DOHH2 (cell line): ENCODE data around the gene CIT.

Experiments
- H3F3A ChIP-seq: fragments of 200-600 bp; sonication (generic), shearing (Covaris generic); 2 replicates; pipeline ENCODE4 v1.6.0; 2016; ENCODE audit warnings: antibody characterized with exemption, mild to moderate bottlenecking; ENCODE audit not compliant: control insufficient read depth, insufficient read depth
- H3K27ac ChIP-seq: fragments of 200-600 bp; sonication (generic); 2 replicates; pipeline ENCODE4 v1.5.1; 2014; ENCODE audit warnings: low read depth, mild to moderate bottlenecking, low read length, moderate library complexity
- H3K27me3 ChIP-seq: fragments of 200-600 bp; sonication (generic); 2 replicates; pipeline ENCODE4 v1.6.1; 2014; ENCODE audit warnings: mild to moderate bottlenecking, low read length, mixed read lengths; ENCODE audit not compliant: control insufficient read depth
- H3K36me3 ChIP-seq: fragments of 200-600 bp; sonication (generic); 2 replicates; pipeline ENCODE4 v1.6.1; 2014; ENCODE audit warnings: mild to moderate bottlenecking, low read length, moderate library complexity, mixed read lengths; ENCODE audit not compliant: control insufficient read depth
- H3K4me1 ChIP-seq: fragments of 200-600 bp; sonication (generic); 2 replicates; pipeline ENCODE4 v1.6.1; 2014; ENCODE audit warnings: mild to moderate bottlenecking, low read length, mixed read lengths; ENCODE audit not compliant: control insufficient read depth
- H3K4me2 ChIP-seq: fragments of 200-600 bp; sonication (generic); 2 replicates; pipeline ENCODE4 v1.6.0; 2014; ENCODE audit warnings: mild to moderate bottlenecking, low read length, moderate library complexity
- H3K4me3 ChIP-seq: fragments of 200-600 bp; sonication (generic); 2 replicates; pipeline ENCODE4 v1.5.1; 2014; ENCODE audit warnings: mild to moderate bottlenecking, low read length, mixed read lengths
- H3K79me2 ChIP-seq: fragments of 200-600 bp; sonication (generic); 2 replicates; pipeline ENCODE4 v1.6.1; 2014; ENCODE audit warnings: mild to moderate bottlenecking, low read length, mixed read lengths; ENCODE audit not compliant: control insufficient read depth
- H3K9me2 ChIP-seq: fragments of 200-600 bp; sonication (generic); replicated peaks from 2 replicates; pipeline ENCODE4 v1.6.1; 2014; ENCODE audit warnings: mild to moderate bottlenecking, low read length, mixed read lengths; ENCODE audit not compliant: control insufficient read depth
- H3K9me3 ChIP-seq: fragments of 200-600 bp; sonication (generic); 2 replicates; pipeline ENCODE4 v1.6.1; 2014; ENCODE audit warnings: antibody characterized with exemption, low read length, mixed read lengths; ENCODE audit not compliant: control insufficient read depth, insufficient read depth
- H4K20me1 ChIP-seq: fragments of 200-600 bp; sonication (generic); 2 replicates; pipeline ENCODE4 v1.6.0; 2014; ENCODE audit warnings: low read depth, mild to moderate bottlenecking, antibody characterized with exemption, low read length, moderate library complexity; ENCODE audit not compliant: control insufficient read depth, insufficient read depth
- CTCF ChIP-seq: fragments of 200-600 bp; sonication (generic); IDR thresholded peaks from one replicate; pipeline ENCODE4 v1.5.1; 2014; ENCODE audit warnings: antibody characterized with exemption, mild to moderate bottlenecking, low read depth, low read length; ENCODE audit not compliant: poor library complexity, severe bottlenecking
- EZH2phosphoT487 ChIP-seq: fragments of 200-600 bp; sonication (generic); IDR thresholded peaks from 2 replicates; pipeline ENCODE4 v1.6.1; 2017; ENCODE audit warnings: borderline replicate concordance, mild to moderate bottlenecking, antibody characterized with exemption, low read length, moderate library complexity, mixed read lengths

Gene CIT

GRCh38 chr12:119883237-119883636 lies 6.1 kb upstream of the CIT start:
- H3K4me3 ChIP-seq, result no peak overlapping the region
- no peaks in the 10 kb centered on the region for H3F3A ChIP-seq
- no peak overlapping the region for H3K4me2 ChIP-seq
- TF ChIP-seq EZH2phosphoT487, result no peak
- TF ChIP-seq CTCF, result no peak
- H3K27me3 ChIP-seq, result peaks cover 8% of the 10 kb centered on the region
- no peaks in the 10 kb centered on the region for H3K79me2 ChIP-seq
- H3K4me1 ChIP-seq, result no peaks in the 10 kb centered on the region
- H3K9me2 ChIP-seq, result no peaks in the 10 kb centered on the region
- H3K9me3 ChIP-seq, result no peaks in the 10 kb centered on the region
- H3K27ac ChIP-seq, result no peak overlapping the region
- H3K36me3 ChIP-seq, result no peaks in the 10 kb centered on the region
- H4K20me1 ChIP-seq, result no peaks in the 10 kb centered on the region

GRCh38 chr12:119877639-119877948 lies 474 bp upstream of the CIT start:
- peak overlapping the region; percentile 7; the same call in 1 of the 2 replicates for H3K27ac ChIP-seq

DNA sequence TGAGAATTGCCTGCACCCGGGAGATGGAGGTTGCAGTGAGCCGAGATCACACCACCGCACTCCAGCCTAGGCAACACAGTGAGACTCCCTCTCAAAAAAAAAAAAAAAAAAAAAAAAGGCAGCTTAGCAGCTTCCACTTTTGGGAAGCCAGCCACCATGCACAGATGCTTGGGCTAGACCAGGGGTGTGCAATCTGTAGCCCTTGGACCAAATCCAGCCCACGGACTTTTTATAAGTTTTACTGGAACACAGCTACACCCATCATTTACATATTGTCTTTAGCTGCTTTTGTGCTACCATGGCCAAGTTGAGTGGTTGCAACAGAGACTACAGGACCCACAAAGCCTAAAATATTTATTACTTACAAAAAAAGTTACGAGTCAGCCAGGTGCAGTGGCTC lies 6.7 kb downstream of the CIT start:
- H3K4me1 ChIP-seq, result peaks cover 1% of the 10 kb centered on the region; the same call in 1 of the 2 replicates
- no peak for TF ChIP-seq CTCF
- no peak for TF ChIP-seq EZH2phosphoT487
- H3K36me3 ChIP-seq, result peaks cover 90% of the 10 kb centered on the region
- no peaks in the 10 kb centered on the region; the same call in 1 of the 2 replicates for H3F3A ChIP-seq
- no peaks in the 10 kb centered on the region for H3K9me3 ChIP-seq
- peaks cover 19% of the 10 kb centered on the region for H3K79me2 ChIP-seq
- H3K27me3 ChIP-seq, result no peaks in the 10 kb centered on the region
- H3K27ac ChIP-seq, result no peak overlapping the region
- H3K4me2 ChIP-seq, result no peak overlapping the region
- no peaks in the 10 kb centered on the region for H4K20me1 ChIP-seq
- no peaks in the 10 kb centered on the region for H3K9me2 ChIP-seq
- no peak overlapping the region for H3K4me3 ChIP-seq

More at GRCh38 chr12:119877639-119877948, 474 bp upstream of the CIT start:
- Histone ChIP-seq H3K4me3 (peak overlapping the region; percentile 95), H3K4me1 (peaks cover 18% of the 10 kb centered on the region), H3K79me2 (peaks cover 32% of the 10 kb centered on the region), H3K9me2 (no peaks in the 10 kb centered on the region), H3K36me3 (peaks cover 43% of the 10 kb centered on the region), H3K4me2 (peak overlapping the region; percentile 96), H3F3A (no peaks in the 10 kb centered on the region), H3K27me3 (no peaks in the 10 kb centered on the region), H4K20me1 (no peaks in the 10 kb centered on the region), H3K9me3 (no peaks in the 10 kb centered on the region)
- no peak for TF ChIP-seq EZH2phosphoT487
- no peak for TF ChIP-seq CTCF

GRCh38 chr12:119869720-119870119 lies 7.4 kb downstream of the CIT start:
- Histone ChIP-seq H3K36me3 (peaks cover 90% of the 10 kb centered on the region), H3K4me3 (no peak overlapping the region), H3K79me2 (peaks cover 12% of the 10 kb centered on the region), H3K27ac (no peak overlapping the region), H3K27me3 (no peaks in the 10 kb centered on the region), H3K4me2 (no peak overlapping the region), H3K4me1 (no peaks in the 10 kb centered on the region), H4K20me1 (no peaks in the 10 kb centered on the region), H3F3A (peaks cover 2% of the 10 kb centered on the region; the same call in 1 of the 2 replicates), H3K9me3 (no peaks in the 10 kb centered on the region), H3K9me2 (no peaks in the 10 kb centered on the region)
- TF ChIP-seq EZH2phosphoT487, result no peak
- no peak for TF ChIP-seq CTCF
